ENCODE results near the gene DVL1. TPM values are rescaled to one million over a fixed set of nuclear protein-coding genes. Genes with fewer than 3 reads are reported as not detected.

DVL1 gene
- total RNA-seq, 1 donor from 2014 or later, result 78.6 TPM

DNA sequence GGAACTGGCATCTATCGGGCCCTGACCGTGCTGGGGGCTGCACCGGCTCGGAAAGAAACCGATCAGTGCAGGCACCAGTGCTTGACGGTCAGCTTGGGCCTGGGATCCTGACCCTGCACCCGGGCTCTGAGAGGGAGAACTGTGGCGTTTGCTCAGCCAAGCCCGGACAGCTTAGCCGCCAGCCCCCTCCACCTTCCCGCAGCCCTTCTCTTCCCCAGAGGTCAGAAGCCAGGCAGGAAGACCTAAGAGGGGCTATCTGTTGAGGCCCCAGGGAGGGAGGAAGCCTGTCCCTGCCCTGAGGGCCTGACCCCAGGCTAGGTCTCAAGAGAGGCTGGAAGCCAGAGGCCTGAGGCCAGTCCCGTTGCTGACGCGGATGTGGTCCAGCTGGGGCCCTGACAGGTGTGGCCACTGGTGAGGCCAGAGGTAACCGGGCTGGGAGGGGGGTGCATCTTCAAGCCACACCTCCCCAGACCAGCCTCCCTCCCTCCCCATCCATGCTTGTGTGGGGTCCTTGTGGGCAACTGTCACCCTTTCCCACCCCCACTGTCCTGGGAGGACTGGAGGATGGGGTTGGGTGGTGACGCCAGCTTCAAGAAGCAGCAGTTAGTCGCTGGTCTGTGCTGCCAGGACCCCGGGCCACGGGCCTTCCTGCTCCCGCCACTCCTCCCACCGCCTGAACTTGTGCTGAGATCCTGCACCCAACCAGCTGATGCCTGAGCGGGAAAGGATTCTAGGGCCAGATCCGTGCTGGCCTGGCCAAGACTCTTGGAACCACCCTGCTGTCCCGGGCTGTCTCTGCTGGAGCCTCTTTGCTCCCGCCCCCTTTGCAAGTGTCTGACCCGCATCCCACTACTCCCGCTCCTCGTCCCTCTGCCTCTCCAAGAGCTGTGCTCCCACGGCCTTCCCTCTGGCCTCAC lies 2.6 kb upstream of the DVL1 start:
- H3K4me3 ChIP-seq (ENCODE audit: low read depth, low read length), result no peak overlapping the region
- no peak for DNase-seq (ENCODE audit: low read depth)
- TF ChIP-seq, protein P1, sequence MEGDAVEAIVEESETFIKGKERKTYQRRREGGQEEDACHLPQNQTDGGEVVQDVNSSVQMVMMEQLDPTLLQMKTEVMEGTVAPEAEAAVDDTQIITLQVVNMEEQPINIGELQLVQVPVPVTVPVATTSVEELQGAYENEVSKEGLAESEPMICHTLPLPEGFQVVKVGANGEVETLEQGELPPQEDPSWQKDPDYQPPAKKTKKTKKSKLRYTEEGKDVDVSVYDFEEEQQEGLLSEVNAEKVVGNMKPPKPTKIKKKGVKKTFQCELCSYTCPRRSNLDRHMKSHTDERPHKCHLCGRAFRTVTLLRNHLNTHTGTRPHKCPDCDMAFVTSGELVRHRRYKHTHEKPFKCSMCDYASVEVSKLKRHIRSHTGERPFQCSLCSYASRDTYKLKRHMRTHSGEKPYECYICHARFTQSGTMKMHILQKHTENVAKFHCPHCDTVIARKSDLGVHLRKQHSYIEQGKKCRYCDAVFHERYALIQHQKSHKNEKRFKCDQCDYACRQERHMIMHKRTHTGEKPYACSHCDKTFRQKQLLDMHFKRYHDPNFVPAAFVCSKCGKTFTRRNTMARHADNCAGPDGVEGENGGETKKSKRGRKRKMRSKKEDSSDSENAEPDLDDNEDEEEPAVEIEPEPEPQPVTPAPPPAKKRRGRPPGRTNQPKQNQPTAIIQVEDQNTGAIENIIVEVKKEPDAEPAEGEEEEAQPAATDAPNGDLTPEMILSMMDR (conservative IDR thresholded peaks at IDR 0.05; ENCODE audit: low read depth, low read length), result no peak

DNA sequence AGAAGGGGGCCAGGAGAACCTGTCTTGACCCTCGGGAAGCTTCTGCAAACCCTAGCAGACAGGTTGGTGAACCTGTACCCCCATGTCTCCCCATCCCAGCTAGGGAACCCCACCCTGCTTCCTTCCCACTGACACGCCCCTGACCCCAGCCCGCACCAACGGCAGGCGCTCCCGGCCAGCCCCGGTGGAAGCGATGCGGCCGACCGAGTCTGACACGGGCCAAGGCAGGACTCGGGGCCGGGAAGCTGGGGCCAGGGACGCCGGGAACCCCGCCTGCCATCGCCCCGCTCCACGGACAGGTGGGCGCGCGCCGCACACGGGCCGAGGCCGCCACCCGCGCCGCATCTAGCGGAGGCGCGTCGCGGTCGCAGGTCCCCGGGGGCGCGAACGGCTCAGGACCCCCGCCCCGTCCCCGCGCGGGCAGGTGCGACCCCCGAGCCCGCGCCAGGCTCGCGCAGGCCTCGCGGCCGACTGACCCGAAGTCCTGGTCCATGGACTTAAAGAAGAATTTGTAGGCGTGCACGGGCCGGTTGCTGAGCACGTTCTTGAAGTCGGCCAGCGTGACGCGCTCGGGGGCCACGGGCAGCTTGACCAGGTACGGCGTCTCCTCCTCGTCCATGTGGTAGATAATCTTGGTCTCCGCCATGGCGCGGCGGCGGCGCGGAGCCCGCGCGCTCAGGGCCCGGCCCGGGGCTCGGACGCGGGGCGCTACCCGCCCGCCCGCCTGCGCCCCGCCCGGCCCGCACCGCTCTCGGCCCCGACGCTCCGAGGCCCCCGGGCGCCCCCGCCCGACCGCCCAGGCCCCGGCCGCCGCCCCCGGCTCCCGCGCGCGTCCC lies 580 bp downstream of the DVL1 start:
- TF ChIP-seq, protein P1 (conservative IDR thresholded peaks at IDR 0.05; ENCODE audit: low read depth, low read length), result no peak
- no peak for DNase-seq (ENCODE audit: low read depth)

DNA sequence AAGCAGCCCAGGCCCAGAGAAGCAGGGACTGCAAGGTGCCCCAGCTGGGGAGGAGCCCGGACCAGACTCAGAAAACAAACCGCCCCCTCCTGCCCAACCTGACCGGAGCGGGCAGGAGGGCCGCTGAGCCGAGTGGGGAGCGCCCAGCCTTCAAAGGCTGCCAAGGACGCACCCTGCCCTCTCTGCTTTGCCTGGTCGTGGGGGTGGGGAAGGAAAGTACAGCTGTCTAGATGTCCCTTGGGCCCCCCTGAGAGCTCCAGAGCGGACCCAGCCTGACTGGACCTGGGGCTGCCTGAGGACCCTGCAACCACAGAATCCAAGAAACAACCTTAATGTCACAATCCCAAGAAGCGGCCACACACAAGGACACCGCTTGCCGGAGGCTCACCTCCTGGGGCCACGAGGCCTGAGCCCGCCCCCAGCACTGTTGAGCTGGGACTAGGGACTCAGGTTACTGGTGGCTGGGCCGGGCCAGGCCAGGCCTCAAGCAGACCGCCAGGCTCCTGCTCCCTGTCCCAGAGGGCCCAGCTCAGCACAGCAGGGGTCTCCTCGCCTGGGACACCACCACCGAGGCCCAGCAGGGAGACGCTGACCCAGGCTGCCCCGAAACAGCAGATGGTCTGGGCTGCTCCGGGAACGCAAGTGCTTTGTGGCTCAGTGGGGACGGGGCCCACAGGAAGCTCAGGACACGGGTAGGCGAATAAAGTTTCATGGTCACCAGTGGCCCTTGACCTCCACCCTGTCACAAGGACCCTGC lies 1.4 kb downstream of the DVL1 start:
- peak overlapping the region; percentile 84 for H3K4me3 ChIP-seq (ENCODE audit: low read depth, low read length)
- DNase-seq (ENCODE audit: low read depth), result no peak
- TF ChIP-seq, protein P1 (conservative IDR thresholded peaks at IDR 0.05; ENCODE audit: low read depth, low read length), result no peak

More for the DNA sequence above, 580 bp downstream of the DVL1 start:
- H3K4me3 ChIP-seq (ENCODE audit: low read depth, low read length), result peak overlapping the region; percentile 84

DNA sequence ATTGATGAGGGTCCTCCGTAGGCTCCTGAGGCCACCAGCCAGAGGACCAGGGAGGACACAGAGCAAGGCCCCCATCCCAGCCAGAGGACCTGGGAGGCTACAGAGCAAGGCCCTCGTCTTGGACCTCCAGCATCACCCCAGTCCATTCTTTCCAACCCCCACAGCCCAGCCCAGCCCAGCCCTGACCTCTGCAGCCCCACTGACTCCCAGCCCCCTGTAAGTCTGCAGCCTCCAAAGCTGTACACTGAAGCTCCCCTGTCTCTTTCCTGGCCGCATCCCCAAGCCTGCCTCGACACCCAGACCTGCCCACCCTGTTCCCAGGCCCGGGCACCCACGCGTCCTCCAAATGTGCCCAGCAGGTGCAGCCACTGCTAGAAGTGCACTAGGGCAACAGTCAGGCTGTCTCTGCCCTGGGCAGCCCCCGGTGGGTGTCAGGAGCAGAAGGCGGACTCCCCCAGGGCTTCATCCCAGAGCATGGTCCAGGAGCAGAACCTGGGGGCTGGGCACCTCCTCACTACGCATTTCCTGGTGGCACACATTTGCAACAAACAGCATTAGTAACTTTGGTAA lies 2.1 kb downstream of the DVL1 start:
- H3K4me3 ChIP-seq (ENCODE audit: low read depth, low read length), result peak overlapping the region; percentile 84
- DNase-seq (ENCODE audit: low read depth), result no peak
- TF ChIP-seq, protein P1 (conservative IDR thresholded peaks at IDR 0.05; ENCODE audit: low read depth, low read length), result no peak

DNA sequence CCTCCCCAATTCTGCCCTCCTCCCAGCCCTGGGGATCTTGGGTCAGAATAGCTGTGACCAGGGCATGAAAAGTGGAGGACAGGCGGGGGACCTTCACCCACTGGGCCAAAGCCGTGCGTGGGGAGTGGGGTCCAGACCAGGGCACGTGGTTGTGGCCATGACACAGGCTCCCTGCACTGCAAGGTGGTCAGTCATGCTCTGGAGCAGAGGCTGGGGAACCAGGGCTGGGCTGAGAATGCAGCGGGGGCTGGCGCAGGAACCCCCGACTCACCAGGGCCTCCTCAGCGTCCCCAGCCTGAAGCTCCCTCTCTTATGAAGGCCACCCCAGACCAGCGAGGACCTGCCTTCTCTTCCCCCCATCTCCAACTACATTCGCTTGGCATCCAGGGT lies 2.7 kb downstream of the DVL1 start:
- no peak for DNase-seq (ENCODE audit: low read depth)
- TF ChIP-seq, protein P1 (conservative IDR thresholded peaks at IDR 0.05; ENCODE audit: low read depth, low read length), result no peak
- H3K4me3 ChIP-seq (ENCODE audit: low read depth, low read length), result peak overlapping the region; percentile 84

DNA sequence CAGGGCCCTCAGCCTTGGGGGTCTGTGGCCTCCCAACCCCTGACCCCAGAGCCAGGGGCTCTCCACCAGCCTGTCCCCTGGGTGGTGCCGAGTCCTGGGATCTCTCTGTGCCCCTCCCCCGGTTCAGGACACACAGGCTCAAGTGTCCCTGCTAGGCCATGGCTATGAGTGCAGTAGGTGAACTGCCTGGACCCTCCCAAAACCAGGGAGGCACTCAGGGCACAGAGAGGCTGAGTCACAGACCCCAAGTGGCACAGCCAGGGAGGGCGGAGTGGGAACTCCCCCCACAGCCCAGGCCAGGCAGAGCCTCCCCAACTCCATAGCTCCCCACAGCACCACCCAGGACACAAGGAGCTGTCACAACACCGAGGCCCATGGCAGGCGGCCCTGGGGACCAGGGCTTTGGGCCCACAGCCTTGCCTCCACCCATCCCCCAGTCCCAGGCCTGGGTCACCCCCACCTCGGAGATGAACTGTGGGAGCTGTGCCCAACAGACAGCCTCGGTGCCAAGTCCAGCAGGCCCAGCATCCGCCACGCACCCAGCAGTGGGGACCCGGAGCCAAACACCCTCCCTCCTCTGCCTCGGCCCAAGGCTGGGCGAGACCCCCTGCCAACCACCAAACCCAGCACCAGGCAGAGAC lies 3.2 kb downstream of the DVL1 start:
- H3K4me3 ChIP-seq (ENCODE audit: low read depth, low read length), result peak overlapping the region; percentile 84
- TF ChIP-seq, protein P1 (conservative IDR thresholded peaks at IDR 0.05; ENCODE audit: low read depth, low read length), result no peak
- DNase-seq (ENCODE audit: low read depth), result no peak

Measured in epithelial cell of proximal tubule (primary cell).